ENCODE results near the gene KPNA5.
A peak's percentile ranks its signal among the peaks of the same experiment; 100 is the strongest.
"Not testable (repeated sequence)": the region's sequence is repeated elsewhere in the genome, so short reads cannot be mapped to it uniquely, and the experiment has no call there.

KPNA5 gene

DNA sequence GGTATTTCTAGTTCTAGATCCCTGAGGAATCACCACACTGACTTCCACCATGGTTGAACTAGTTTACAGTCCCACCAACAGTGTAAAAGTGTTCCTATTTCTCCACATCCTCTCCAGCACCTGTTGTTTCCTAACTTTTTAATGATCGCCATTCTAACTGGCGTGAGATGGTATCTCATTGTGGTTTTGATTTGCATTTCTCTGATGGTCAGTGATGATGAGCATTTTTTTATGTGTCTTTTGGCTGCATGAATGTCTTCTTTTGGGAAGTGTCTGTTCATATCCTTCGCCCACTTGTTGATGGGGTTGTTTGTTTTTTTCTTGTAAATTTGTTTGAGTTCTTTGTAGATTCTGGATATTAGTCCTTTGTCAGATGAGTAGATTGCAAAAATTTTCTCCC, 12.3 kb downstream of the KPNA5 start:
- not testable (repeated sequence) for H3K4me3 ChIP-seq (ENCODE audit: low read depth, low read length); DNase-seq (ENCODE audit: low read depth)

DNA sequence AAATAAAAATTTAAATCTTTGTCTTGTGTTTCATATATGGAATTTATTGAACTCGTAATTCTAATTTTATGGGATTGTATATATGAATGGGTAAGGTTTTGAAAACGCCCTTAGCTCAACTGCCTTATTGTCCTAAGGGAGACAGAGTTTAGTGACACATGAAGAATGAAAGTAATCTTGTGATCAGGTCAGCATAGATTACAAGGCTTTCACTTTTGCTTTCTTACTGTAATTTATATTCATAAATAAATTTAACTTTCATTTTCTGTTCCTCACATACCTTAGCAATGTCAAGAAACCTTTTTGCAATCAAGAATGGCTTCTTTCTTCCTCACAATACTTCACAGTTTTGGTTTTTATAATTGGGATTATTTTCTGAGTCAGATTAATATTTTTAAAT, 14.4 kb downstream of the KPNA5 start:
- DNase-seq (ENCODE audit: low read depth) = no peak
- H3K4me3 ChIP-seq (ENCODE audit: low read depth, low read length) = no peak overlapping the region

DNA sequence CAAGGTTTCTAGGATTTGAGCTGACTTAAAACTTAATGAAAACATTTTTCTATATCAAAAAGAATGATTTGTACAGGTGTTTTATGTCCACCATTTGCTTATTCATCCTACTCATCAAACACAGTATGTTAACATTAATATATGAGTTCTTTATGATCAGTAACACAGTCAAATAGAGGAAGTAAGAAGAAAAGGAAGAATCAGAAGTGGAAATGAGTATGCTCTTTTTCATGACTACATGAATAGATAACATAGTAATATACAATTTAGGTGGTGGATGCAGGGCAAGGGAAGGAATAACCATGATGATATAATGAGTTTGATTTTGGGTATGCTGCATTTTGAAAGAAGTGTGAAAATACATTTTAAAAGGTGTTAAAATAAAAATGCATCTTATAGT, 16.5 kb downstream of the KPNA5 start:
- no peak for DNase-seq (ENCODE audit: low read depth)
- H3K4me3 ChIP-seq (ENCODE audit: low read depth, low read length) = no peak overlapping the region

DNA sequence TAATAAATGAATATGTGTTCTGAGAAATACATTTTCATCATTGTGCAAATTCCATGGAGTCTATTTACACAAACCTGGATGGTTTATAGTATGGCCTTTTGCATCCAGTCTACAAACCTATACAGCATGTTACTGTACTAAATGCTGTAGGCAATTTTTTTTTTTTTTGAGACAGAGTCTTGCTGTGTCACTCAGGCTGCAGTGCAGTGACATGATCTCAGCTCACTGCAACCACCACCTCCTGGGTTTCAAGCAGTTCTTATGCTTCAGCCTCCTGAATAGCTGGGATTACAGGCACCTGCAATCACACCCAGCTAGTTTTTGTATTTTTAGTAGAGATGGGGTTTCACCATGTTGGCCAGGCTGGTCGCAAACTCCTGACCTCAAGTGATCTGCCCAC, 22.9 kb downstream of the KPNA5 start:
- not testable (repeated sequence) for DNase-seq (ENCODE audit: low read depth)

DNA sequence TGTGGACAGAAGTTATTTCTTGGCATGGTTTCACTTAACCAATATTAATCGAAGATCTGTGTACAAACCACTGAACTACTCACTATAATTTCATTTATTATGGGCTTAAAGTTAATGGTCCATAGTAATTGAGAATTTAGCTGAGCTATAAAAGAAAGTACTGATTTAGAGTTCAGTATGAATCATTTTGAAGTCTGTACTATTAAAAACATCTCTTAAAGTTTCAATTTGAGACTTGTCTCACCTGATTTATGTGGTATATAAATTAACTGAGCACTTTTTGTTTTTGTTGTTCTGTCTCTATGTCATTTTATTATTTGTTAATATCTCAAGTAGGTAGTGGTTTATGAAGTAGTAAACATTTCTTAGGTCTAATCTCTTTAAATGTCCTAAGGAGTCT, 24.9 kb downstream of the KPNA5 start:
- H3K4me3 ChIP-seq (ENCODE audit: low read depth, low read length) = no peak overlapping the region
- no peak for DNase-seq (ENCODE audit: low read depth)

More for the DNA sequence above, 22.9 kb downstream of the KPNA5 start:
- H3K4me3 ChIP-seq (ENCODE audit: low read depth, low read length) = not testable (repeated sequence)

DNA sequence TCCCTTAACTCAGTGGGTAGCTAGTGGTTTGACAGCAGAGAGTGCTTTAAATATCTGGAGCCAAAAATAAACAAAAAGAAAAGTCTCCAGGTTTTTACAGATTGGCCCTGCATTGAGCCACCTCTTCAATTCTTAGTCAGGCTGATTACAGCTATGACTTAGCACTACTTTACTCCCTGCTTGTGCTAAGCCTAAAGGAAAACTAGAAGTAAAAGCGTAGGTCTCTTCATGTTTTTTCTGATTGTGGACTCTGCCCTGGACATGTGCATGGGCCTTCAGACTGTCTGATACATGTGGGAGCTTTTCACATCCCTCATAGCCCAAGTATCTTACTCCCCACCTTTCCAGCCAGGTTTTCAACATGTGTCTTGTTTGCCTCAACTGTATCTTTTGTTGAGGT, 33.3 kb downstream of the KPNA5 start:
- no peak for DNase-seq (ENCODE audit: low read depth)
- H3K4me3 ChIP-seq (ENCODE audit: low read depth, low read length) = no peak overlapping the region

DNA sequence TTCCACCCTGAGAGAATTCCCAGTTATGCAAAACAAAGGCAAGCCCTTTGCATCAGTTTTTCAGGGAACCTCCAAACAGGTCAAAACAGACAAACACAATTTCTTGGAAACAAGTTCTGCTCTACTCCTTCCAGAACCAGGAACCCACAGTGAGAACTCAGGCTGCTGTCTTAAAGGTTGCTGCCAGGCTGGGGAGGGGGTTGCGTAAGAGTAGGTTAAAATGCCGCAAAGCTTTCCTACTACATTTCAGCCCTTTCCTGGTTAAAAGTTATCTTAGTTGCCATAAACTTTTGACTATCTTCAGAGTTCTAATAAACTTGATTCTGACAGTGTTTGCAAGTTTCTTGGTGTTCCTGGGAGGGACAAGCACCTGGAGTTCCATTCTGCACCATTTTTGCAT, 33.8 kb downstream of the KPNA5 start:
- H3K4me3 ChIP-seq (ENCODE audit: low read depth, low read length) = no peak overlapping the region
- DNase-seq (ENCODE audit: low read depth) = no peak

DNA sequence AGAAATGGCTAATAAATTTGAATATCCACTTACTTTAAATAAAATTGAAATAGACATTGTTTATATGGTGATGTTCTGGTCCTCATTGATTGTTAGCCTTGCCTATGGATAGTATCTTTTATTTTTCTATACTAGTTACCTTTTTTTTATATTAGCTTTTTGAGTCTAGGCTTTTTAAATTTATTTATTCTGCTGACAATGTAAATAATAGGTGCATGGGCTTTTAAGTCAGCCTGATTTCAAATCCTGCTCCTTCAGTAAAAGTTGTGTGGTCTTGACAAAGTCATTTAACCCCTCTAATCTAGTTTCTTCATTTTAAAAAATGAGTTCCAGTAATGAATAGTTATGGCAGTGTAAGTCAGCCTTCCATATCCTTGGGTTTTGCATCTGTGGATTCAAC, 45.9 kb downstream of the KPNA5 start:
- DNase-seq (ENCODE audit: low read depth) = no peak
- no peak overlapping the region for H3K4me3 ChIP-seq (ENCODE audit: low read depth, low read length)

DNA sequence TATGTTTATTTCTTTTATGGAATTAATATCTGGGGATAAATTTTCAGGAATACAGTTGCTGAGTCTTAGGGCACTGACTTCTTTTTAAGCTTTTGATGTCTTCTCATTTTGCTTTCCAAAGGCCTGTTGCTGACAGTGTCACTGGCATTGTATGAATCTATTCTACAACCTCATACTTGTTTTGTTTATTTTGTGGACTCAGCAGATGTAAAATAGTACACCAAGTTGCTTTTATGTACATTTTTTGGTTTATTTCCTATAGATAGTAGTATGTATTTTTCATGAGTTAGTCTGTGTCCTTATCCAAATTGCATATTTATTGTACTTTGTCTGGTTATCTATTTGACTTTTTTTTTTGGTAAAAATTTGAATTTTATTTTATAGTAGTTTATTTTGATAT, 49.5 kb downstream of the KPNA5 start:
- DNase-seq (ENCODE audit: low read depth) = no peak
- no peak overlapping the region for H3K4me3 ChIP-seq (ENCODE audit: low read depth, low read length)

DNA sequence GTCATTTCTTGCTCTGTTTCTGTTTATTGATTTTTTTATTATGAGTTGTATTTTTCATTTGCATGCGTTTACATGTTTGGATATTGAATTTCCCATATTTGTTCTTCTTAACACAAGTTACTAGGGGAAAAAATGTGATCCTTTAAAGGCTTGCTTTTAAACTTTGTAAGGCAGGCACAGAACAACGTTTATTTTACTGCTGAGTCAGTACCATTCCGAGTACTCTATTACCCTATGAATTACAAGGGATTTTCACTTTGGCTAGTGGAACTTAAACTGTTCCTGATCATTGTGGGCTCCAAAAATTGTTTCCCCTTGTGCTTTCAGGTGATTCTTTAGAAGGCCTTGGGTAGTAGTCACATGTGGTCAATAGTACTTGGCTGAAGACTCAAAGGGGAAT, 56.0 kb downstream of the KPNA5 start:
- no peak overlapping the region for H3K4me3 ChIP-seq (ENCODE audit: low read depth, low read length)
- DNase-seq (ENCODE audit: low read depth) = no peak

DNA sequence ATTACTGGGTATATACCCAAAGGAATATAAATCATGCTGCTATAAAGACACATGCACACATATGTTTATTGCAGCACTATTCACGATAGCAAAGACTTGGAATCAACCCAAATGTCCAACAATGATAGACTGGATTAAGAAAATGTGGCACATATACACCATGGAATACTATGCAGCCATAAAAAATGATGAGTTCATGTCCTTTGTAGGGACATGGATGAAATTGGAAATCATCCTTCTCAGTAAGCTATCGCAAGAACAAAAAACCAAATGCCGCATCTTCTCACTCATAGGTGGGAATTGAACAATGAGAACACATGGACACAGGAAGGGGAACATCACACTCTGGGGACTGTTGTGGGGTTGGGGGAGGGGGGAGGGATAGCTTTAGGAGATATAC, 59.5 kb downstream of the KPNA5 start:
- not testable (repeated sequence) for DNase-seq (ENCODE audit: low read depth); H3K4me3 ChIP-seq (ENCODE audit: low read depth, low read length)

DNA sequence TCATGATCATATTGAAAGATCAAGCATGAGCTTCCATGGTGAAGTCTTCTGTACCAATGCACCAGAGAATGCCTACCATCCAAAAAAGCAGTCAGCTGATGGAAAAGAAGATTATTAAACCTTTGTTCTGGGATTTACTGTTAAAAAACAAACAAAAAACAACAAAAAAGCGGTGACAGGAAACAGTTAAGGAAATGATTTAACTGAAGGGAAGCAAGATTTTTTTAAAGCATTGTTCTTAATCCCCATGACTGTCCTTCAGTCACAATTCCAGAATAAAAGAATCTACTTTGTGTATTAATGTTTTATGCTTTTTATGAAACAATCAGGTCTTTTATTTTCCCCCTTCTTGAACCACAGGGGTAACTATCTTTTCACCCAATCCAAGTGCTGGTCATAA, 60.6 kb downstream of the KPNA5 start:
- no peak overlapping the region for H3K4me3 ChIP-seq (ENCODE audit: low read depth, low read length)
- no peak for DNase-seq (ENCODE audit: low read depth)

DNA sequence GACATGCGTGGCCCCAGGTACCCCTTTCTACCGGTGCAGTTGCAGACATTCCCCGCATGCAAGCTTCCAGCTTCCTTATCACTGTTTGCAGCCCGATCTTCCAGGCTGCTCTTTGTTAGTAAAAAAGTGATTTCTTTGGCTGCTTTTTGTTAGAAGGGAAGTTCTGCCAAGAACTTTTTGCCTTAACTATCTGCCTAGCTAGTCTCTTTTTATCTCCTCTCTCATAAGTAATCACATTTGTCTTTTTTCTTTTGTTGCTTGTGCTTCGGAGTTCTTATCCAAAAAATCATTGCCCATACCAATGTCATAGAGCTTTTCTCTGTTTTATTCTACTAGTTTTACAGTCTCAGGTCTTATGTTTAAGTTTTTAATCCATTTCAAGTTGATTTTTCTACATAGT, 64.2 kb downstream of the KPNA5 start:
- DNase-seq (ENCODE audit: low read depth) = no peak
- no peak overlapping the region for H3K4me3 ChIP-seq (ENCODE audit: low read depth, low read length)

DNA sequence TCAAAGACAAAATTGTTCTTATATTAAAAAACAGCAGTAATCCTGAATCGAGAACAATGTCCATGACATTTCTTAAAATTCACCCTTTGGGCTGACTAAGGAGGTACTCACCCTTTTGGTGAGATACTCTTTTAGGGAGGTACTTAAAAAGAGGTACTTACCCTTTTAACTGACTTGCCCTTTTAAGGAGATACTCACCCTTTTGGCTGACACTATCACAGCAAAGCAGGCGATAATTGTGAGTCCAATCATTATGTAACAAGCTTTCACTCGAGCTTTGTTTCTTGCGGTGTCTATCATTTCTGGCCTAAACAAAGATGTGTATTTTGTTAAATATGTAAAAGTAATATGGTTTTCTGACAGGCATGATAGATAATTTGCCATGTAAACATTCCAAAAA, 80.8 kb downstream of the KPNA5 start:
- H3K4me3 ChIP-seq (ENCODE audit: low read depth, low read length) = no peak overlapping the region
- no peak for DNase-seq (ENCODE audit: low read depth)

DNA sequence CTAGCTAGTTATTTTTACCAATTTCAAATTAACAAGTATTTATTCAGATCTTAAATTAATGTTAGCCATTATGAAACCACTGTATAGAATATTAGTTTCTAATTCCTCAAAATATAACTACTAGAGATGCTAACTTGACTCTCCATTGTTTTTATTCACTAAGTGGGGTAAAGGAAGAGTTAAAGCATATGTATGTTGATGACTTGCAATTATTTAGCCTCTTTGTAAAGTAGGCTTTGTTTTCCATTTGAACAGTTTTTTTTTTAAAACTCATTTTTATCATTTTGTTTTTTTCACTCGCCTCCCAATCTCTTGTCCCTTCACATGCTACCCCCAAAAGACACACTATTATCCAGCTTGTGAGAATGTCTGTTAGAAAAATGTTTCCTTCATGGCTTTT, 81.2 kb downstream of the KPNA5 start:
- no peak for DNase-seq (ENCODE audit: low read depth)
- no peak overlapping the region for H3K4me3 ChIP-seq (ENCODE audit: low read depth, low read length)

DNA sequence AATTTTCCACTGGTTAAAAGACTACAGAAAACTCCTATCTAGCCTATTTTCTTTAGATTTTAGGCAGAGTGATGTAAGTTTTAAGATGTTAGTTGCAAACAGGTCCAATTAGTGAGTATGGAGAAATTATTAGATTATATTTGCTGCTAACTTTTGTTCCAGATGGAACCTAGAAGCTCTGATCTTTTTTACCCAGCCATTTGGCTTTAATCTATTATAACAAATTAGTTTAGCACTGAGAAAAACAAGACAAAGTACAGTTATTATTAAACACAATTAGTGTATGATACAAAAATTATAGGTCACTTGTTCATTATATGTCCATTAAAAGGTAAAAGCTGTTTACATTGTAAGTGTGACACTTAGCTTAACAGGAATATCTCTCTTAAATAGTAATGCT, 82.0 kb downstream of the KPNA5 start:
- no peak overlapping the region for H3K4me3 ChIP-seq (ENCODE audit: low read depth, low read length)
- DNase-seq (ENCODE audit: low read depth) = no peak

DNA sequence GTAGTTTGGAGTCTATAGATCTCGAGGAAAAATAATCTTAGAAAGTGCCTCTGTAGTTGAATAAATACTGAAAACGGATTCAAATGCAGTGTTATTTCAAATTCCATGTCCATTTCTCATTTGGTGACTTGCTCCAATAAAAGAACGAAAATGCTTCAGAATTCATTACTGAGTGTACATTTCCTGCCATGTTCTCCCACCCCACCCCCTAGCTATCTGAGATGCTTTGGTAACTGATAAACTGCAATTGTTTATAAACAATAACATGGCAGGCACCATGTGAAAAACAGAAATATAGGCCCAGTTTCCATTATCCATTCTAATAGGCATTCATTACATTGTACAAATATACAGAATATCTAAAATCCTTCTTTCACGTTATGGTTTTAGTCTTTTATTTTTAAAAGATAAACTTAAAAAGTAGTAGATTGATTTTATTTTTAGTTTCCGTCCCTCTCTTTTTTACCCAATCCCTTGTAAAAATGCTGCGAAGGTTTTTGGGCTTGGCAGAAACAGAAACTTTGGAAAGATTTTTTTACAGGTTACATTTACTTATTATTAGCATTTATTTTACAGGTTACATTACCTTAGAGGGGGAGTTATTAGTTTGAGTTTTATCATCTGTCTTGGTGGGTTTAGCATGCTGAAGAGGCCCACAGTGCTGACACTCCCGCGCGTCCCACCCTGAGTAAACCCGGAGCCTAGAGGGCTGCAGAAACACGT, 83.1 kb downstream of the KPNA5 start:
- no peak for DNase-seq (ENCODE audit: low read depth)
- peak overlapping the region; percentile 54 for H3K4me3 ChIP-seq (ENCODE audit: low read depth, low read length)

DNA sequence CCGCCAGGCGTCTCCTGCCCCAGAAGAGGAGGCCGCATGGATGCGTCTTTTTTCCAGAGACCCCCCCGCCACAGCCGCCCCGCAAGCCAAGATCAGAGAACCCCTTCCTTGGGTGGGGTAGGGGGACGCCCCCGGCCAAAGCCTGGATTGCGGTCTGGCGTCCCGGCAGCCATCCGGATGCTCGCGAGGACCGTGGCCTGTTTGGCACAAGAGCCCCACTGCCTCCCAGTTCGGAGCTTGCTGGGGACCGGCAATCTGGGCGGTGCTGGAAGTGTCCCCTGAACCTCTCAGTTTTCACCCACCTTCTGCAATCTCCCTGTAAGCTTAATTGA, 83.6 kb downstream of the KPNA5 start:
- no peak for DNase-seq (ENCODE audit: low read depth)
- peak overlapping the region; percentile 54 for H3K4me3 ChIP-seq (ENCODE audit: low read depth, low read length)

DNA sequence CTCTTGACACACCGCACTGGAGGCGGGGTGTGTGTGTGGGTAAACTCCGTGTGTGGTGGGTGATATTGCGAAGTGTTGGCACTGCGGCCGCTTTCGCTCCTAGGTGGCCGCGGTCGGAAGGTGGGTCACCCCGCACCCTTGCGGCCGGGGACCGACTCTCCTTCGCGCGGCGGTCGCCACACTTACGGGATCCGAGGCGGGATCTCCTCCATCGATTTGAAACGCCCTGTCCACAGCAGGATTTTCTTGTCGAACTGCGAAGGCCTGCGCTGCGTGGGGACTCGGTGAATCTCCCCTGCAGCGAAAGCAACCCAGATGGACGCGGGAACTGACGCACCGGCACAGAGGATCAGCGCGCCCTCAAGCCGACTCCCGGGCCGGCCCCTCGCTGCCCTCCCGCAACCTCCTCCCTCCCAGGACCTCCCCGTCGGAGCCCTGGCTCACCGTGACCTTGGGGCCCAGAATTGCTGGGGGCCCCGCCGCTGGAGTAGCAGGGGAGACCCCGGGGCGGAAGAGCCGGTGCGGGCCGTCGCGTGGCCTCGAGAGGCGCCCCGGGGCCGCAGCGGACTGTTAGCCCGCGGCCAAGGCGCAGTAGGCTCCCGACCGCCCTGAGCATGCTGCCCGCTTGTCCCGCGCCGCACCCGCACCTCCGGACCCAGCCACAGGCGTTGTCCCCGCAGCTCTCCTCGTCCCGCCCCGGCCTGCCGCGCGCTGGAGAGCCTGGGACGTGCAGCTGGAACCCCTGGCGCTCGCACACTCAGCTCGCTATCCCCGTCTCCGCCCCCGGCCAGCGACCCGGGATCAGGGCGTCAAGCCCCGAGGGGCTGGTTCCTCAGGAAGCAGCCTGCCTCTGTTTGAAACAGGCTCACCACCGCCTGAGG, 84.2 kb downstream of the KPNA5 start, which contains the start of gene FAM162B:
Gene FAM162B, minus strand, starts transcription at position 759 of the 881 bp plus-strand sequence. Its CDS starts 143 bp downstream, at position 616.
- DNase-seq (ENCODE audit: low read depth) = no peak

DNA sequence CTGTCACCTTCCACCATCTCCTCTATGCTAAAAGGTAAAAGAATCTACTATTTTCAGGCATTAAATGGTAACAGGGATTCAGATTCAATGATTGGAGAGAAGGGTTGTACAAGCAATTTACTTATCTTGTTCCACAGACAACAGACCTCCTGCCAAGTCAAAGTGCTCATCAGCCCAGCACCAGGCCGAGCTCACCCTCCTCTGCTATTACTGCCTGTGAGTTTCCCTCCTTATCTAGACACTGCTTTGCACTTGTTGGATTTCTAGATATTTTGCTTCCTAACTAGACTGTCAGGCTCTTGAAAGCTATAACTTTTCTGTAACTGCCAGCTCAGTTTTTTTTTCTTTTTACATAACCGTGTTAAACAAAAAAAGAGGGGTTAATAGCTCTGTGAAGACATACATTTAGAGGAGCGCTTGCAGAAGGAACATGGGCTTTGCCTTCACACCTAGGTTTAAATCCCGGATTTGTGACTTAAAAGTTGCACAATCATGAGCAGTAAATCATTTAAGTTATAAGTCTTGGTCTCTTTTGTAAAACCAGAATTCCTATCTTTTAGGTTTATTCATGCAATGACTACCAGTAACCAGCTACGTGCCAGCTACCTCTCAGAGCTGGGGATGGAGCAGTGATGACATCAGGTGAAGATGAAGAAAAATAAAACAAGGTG, 85.6 kb downstream of the KPNA5 start:
- no peak overlapping the region for H3K4me3 ChIP-seq (ENCODE audit: low read depth, low read length)
- no peak for DNase-seq (ENCODE audit: low read depth)

More for the DNA sequence above, 84.2 kb downstream of the KPNA5 start, which contains the start of gene FAM162B:
- H3K4me3 ChIP-seq (ENCODE audit: low read depth, low read length) = peak within 1 kb of the TSS; percentile 54

All from skeletal muscle cell (primary cell).